KMS-11 (cell line): ENCODE data around the gene RNF144A.

ENCODE experiments used
- H2AFZ ChIP-seq: fragments of 200-600 bp; sonication (generic); 2 replicates; pipeline ENCODE4 v1.6.1; 2016; ENCODE audit warnings: antibody characterized with exemption, mixed run types, low read depth
- H3K27ac ChIP-seq: fragments of 200-600 bp; sonication (generic); 2 replicates; pipeline ENCODE4 v1.6.1; 2016; ENCODE audit warnings: mild to moderate bottlenecking, mixed run types
- H3K27me3 ChIP-seq: fragments of 200-600 bp; sonication (generic); 2 replicates; pipeline ENCODE4 v1.6.1; 2017; ENCODE audit warnings: mild to moderate bottlenecking, low read depth, mixed run types, moderate library complexity; ENCODE audit not compliant: insufficient read depth
- H3K36me3 ChIP-seq: fragments of 200-600 bp; sonication (generic); 2 replicates; pipeline ENCODE4 v1.6.1; 2017; ENCODE audit warnings: mild to moderate bottlenecking, mixed run types; ENCODE audit not compliant: insufficient read depth
- H3K4me1 ChIP-seq: fragments of 200-600 bp; sonication (generic); 2 replicates; pipeline ENCODE4 v1.6.1; 2016; ENCODE audit warnings: mild to moderate bottlenecking, low read depth, mixed run types; ENCODE audit not compliant: poor library complexity, severe bottlenecking
- H3K4me2 ChIP-seq: fragments of 200-600 bp; sonication (generic); 2 replicates; pipeline ENCODE4 v1.7.0; 2016; ENCODE audit warnings: mild to moderate bottlenecking, mixed run types
- H3K4me3 ChIP-seq: fragments of 200-600 bp; sonication (generic); IDR thresholded peaks from 2 replicates; pipeline ENCODE4 v1.6.1; 2017; ENCODE audit warnings: low read depth, low read length, mixed read lengths; ENCODE audit not compliant: insufficient read depth
- H3K79me2 ChIP-seq: fragments of 200-600 bp; sonication (generic); 2 replicates; pipeline ENCODE4 v1.6.1; 2016; ENCODE audit warnings: low read depth, mixed run types; ENCODE audit not compliant: insufficient read depth
- H3K9ac ChIP-seq: fragments of 200-600 bp; sonication (generic); 2 replicates; pipeline ENCODE4 v1.6.1; 2016; ENCODE audit warnings: mild to moderate bottlenecking, mixed run types
- H4K20me1 ChIP-seq: fragments of 200-600 bp; sonication (generic); 2 replicates; pipeline ENCODE4 v1.6.1; 2016; ENCODE audit warnings: mild to moderate bottlenecking, mixed run types; ENCODE audit not compliant: insufficient read depth
- TF ChIP-seq, protein P1 (sequence below): fragments of 200-600 bp; sonication (generic); conservative IDR thresholded peaks from 2 replicates; pipeline ENCODE4 v1.6.1; 2017; ENCODE audit warnings: low read depth, mild to moderate bottlenecking, antibody characterized with exemption, low read length, moderate library complexity, mixed read lengths

RNF144A gene

DNA sequence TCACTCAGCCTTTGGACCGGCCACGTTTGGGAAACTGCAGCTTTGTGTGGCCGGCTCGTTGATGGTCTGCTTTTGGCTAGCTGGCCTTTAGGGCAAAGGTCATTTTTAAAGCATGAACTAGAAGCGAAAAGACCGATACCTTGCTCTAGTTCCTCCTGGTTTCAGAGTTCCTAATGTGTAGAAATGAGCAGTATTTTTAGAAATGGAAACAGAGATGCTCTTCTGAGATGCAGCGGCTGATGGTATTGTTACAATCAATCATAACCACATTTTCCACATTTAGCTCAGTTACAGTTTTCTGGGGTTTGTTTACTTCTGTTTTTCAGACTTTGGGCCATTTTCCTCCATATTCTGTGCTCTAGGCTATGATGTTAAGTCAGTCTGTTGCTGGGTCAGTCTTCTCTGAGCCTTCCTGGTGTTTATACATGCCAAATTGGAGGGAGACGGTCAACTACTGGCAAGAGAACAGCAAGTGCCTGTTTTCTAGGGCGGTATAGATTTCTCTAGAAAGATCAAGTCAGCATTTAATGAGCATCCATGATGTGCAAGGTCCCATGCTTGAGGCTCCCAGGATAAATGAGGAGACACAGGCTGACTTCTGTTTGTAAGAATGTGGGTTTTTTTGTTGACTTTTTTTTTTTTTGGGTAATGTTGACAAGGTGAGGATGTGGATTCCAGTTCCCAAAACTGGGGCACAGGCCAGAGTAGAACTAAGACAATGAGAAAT lies 28.0 kb downstream of the RNF144A start:
- H3K4me2 ChIP-seq, result peak overlapping the region; percentile 69

DNA sequence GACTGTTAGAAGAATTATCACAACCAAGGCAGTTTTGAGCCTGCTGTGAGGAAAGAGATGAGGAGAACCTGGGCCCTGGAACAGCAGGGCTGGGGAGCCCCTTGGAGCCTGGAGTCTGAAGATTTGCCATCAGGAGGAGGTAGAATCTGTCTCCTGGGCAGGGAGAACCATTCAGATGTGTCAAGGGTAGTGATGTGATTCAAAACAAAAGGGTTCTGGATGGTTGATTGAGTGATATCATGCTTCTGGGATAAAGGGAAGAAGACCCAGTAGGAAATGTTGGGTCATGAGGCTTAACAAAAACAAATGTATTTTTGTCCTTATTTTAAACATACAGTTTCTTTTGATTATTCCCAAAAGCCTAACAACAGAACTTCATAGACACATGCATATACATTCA lies 28.6 kb downstream of the RNF144A start:
- H3K9ac ChIP-seq, result no peak overlapping the region; the same call in 1 of the 2 replicates
- TF ChIP-seq, protein P1, sequence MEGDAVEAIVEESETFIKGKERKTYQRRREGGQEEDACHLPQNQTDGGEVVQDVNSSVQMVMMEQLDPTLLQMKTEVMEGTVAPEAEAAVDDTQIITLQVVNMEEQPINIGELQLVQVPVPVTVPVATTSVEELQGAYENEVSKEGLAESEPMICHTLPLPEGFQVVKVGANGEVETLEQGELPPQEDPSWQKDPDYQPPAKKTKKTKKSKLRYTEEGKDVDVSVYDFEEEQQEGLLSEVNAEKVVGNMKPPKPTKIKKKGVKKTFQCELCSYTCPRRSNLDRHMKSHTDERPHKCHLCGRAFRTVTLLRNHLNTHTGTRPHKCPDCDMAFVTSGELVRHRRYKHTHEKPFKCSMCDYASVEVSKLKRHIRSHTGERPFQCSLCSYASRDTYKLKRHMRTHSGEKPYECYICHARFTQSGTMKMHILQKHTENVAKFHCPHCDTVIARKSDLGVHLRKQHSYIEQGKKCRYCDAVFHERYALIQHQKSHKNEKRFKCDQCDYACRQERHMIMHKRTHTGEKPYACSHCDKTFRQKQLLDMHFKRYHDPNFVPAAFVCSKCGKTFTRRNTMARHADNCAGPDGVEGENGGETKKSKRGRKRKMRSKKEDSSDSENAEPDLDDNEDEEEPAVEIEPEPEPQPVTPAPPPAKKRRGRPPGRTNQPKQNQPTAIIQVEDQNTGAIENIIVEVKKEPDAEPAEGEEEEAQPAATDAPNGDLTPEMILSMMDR, result no peak
- no peak overlapping the region for H3K4me3 ChIP-seq
- no peaks in the 10 kb centered on the region for H3K79me2 ChIP-seq
- peaks cover 46% of the 10 kb centered on the region for H3K4me1 ChIP-seq
- H3K27ac ChIP-seq, result peak overlapping the region; percentile 65
- H3K27me3 ChIP-seq, result no peaks in the 10 kb centered on the region
- H3K4me2 ChIP-seq, result peak overlapping the region; percentile 69
- peak overlapping the region; percentile 50; the same call in 1 of the 2 replicates for H2AFZ ChIP-seq
- H4K20me1 ChIP-seq, result no peaks in the 10 kb centered on the region
- no peaks in the 10 kb centered on the region for H3K36me3 ChIP-seq

More for the DNA sequence above, 28.0 kb downstream of the RNF144A start:
- TF ChIP-seq, protein P1, result no peak
- no peaks in the 10 kb centered on the region for H3K79me2 ChIP-seq
- H3K36me3 ChIP-seq, result no peaks in the 10 kb centered on the region
- no peaks in the 10 kb centered on the region for H4K20me1 ChIP-seq
- H2AFZ ChIP-seq, result peak overlapping the region; percentile 50; the same call in 1 of the 2 replicates
- H3K9ac ChIP-seq, result peak overlapping the region; percentile 3; the same call in 1 of the 2 replicates
- H3K27ac ChIP-seq, result peak overlapping the region; percentile 65
- H3K4me1 ChIP-seq, result peaks cover 43% of the 10 kb centered on the region
- no peaks in the 10 kb centered on the region for H3K27me3 ChIP-seq
- no peak overlapping the region for H3K4me3 ChIP-seq

DNA sequence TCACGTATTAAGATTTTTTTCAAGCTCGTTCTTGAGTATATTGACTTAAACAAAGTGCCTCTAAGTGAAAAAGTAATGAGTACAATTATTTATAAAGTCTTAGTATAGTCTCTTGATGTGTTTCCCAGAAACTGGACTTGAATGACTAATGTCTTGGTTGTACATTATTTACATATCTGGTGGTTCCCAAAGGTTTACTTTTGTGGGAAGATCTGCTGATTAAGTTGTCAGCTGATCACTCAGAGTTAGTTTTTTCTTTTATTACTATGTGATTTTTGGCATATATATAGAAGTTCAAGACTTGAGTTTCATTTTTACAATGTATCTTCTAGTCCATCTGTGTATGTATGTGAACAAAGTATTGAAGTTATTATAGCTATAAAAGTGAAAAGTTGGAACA lies 29.5 kb downstream of the RNF144A start:
- Histone ChIP-seq H3K36me3 (no peaks in the 10 kb centered on the region), H3K79me2 (no peaks in the 10 kb centered on the region)

DNA sequence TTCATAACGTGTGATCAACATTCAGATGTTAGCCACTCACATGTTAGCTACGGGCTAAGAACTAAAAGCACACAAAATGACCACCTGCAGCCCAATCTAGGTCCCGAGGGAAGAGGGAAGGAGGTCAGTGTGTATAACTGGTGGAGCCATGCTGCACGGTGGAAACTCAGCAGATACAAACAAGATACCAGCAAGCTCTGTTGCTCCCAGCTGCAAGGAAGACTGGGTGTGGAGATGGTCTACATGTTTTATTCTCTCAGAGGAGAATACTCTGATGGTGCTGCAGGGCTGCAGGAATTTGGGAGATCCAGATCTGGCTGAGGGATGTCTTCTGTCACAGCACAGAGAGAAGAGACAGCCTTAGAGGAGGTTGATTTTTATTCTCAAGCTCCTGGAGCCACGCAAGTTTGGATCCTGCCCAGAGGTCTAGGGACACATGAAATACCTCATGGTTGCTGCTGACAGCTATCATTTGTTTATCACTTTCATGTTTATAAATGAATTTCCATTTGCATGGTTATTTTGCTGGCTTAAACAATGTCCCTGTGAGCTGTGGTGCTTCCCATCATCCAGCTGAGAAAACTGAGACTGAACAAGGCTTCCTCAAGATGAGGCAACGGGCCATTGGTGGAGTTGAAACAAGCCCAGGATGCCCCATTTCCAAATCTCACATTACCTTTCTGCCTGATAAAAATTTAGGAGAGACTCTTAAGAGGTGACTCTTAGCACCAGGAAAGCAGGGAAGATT lies 30.9 kb downstream of the RNF144A start:
- Histone ChIP-seq H4K20me1 (no peaks in the 10 kb centered on the region), H3K27ac (no peak overlapping the region), H3K9ac (no peak overlapping the region), H3K4me3 (no peak overlapping the region), H3K4me1 (peaks cover 48% of the 10 kb centered on the region), H3K27me3 (no peaks in the 10 kb centered on the region), H2AFZ (no peak overlapping the region), H3K79me2 (no peaks in the 10 kb centered on the region), H3K4me2 (no peak overlapping the region), H3K36me3 (no peaks in the 10 kb centered on the region)
- TF ChIP-seq, protein P1, result no peak

More for the DNA sequence above, 29.5 kb downstream of the RNF144A start:
- Histone ChIP-seq H2AFZ (no peak overlapping the region), H3K4me1 (peaks cover 48% of the 10 kb centered on the region), H3K4me3 (no peak overlapping the region), H4K20me1 (no peaks in the 10 kb centered on the region), H3K27me3 (no peaks in the 10 kb centered on the region), H3K27ac (no peak overlapping the region), H3K9ac (no peak overlapping the region), H3K4me2 (peak overlapping the region; percentile 30)
- TF ChIP-seq, protein P1, result no peak
